Left forelimb (tissue), 1 donor: ENCODE measurements around the gene TSPAN16.
A peak's percentile ranks its signal among the peaks of the same experiment; 100 is the strongest.
"Not testable (repeated sequence)": the region's sequence is repeated elsewhere in the genome, so short reads cannot be mapped to it uniquely, and the experiment has no call there.

Experiments
- DNase-seq: peaks from one replicate; pipeline ENCODE4 v3.0.0-alpha.2; 2018; ENCODE audit warnings: low spot score

TSPAN16 gene

GRCh38 chr19:11346104-11346940 lies 50.4 kb downstream of the TSPAN16 start, which contains the start of the genes CCDC159 and TMEM205:
CCDC159 (plus strand) TSS chr19:11346519; CDS start chr19:11346607, 88 bp downstream.
TMEM205 (minus strand) TSS chr19:11346268; CDS start chr19:11345619, 649 bp downstream.
- peak; percentile 96 for DNase-seq

GRCh38 chr19:11347546-11348039 lies 51.6 kb downstream of the TSPAN16 start:
- DNase-seq = no peak

- no peak for DNase-seq
Observed at GRCh38 chr19:11349171-11349570, 53.2 kb downstream of the TSPAN16 start.

- DNase-seq = not testable (repeated sequence)
Observed at GRCh38 chr19:11354102-11354501, 58.1 kb downstream of the TSPAN16 start.

- DNase-seq = peak; percentile 89
Observed at GRCh38 chr19:11355160-11356073, 59.5 kb downstream of the TSPAN16 start, which contains the start of gene PLPPR2. PLPPR2 (plus strand) TSS chr19:11355432; CDS start chr19:11357674, 2,242 bp downstream.

- no peak for DNase-seq
Observed at GRCh38 chr19:11356074-11356397, 60.1 kb downstream of the TSPAN16 start.

GRCh38 chr19:11356676-11357550 lies 61.0 kb downstream of the TSPAN16 start:
- DNase-seq = no peak

- DNase-seq = no peak
Observed at GRCh38 chr19:11359421-11359820, 63.5 kb downstream of the TSPAN16 start.

- DNase-seq = no peak
Observed at GRCh38 chr19:11361037-11361770, 65.2 kb downstream of the TSPAN16 start.

- no peak for DNase-seq
Observed at GRCh38 chr19:11361771-11362731, 66.1 kb downstream of the TSPAN16 start.

GRCh38 chr19:11363881-11364280 lies 67.9 kb downstream of the TSPAN16 start:
- DNase-seq = no peak

- no peak for DNase-seq
Observed at GRCh38 chr19:11364296-11364904, 68.4 kb downstream of the TSPAN16 start.

GRCh38 chr19:11364935-11365334 lies 69.0 kb downstream of the TSPAN16 start:
- no peak for DNase-seq
